Duodenal mucosa (tissue), 2 donors: ENCODE measurements around the gene ARPC1A.
"Not testable (repeated sequence)": the region's sequence is repeated elsewhere in the genome, so short reads cannot be mapped to it uniquely, and the experiment has no call there.

Experiments
- H3K27ac ChIP-seq: one replicate; pipeline ENCODE4 v1.7.0; 2013; ENCODE audit warnings: low read depth, low read length
- H3K27me3 ChIP-seq, 2 donors: one replicate each; pipeline ENCODE4 v1.7.0; 2013; ENCODE audit warnings: low read length in 2 of 2, control low read depth in 1 of 2; ENCODE audit not compliant: insufficient read depth in 2 of 2, control insufficient read depth in 1 of 2
- H3K36me3 ChIP-seq, 2 donors: one replicate each; pipeline ENCODE4 v1.7.0; 2013; ENCODE audit warnings: low read length in 2 of 2, control low read depth in 1 of 2; ENCODE audit not compliant: insufficient read depth in 2 of 2, control insufficient read depth in 1 of 2
- H3K4me1 ChIP-seq, 2 donors: one replicate each; pipeline ENCODE4 v1.7.0; 2013; ENCODE audit warnings: low read length in 2 of 2, control low read depth in 1 of 2; ENCODE audit not compliant: insufficient read depth in 2 of 2, control insufficient read depth in 1 of 2
- H3K4me3 ChIP-seq, 2 donors: one replicate each; pipeline ENCODE4 v1.7.0; 2013; ENCODE audit warnings: low read length in 2 of 2, low read depth in 1 of 2
- H3K9ac ChIP-seq, 2 donors: one replicate each; pipeline ENCODE4 v1.7.0; 2013; ENCODE audit warnings: low read length in 2 of 2, low read depth in 1 of 2
- H3K9me3 ChIP-seq, 2 donors: one replicate each; pipeline ENCODE4 v1.7.0; 2013; ENCODE audit warnings: low read length in 2 of 2, control low read depth in 1 of 2; ENCODE audit not compliant: control insufficient read depth in 1 of 2

ARPC1A gene

DNA sequence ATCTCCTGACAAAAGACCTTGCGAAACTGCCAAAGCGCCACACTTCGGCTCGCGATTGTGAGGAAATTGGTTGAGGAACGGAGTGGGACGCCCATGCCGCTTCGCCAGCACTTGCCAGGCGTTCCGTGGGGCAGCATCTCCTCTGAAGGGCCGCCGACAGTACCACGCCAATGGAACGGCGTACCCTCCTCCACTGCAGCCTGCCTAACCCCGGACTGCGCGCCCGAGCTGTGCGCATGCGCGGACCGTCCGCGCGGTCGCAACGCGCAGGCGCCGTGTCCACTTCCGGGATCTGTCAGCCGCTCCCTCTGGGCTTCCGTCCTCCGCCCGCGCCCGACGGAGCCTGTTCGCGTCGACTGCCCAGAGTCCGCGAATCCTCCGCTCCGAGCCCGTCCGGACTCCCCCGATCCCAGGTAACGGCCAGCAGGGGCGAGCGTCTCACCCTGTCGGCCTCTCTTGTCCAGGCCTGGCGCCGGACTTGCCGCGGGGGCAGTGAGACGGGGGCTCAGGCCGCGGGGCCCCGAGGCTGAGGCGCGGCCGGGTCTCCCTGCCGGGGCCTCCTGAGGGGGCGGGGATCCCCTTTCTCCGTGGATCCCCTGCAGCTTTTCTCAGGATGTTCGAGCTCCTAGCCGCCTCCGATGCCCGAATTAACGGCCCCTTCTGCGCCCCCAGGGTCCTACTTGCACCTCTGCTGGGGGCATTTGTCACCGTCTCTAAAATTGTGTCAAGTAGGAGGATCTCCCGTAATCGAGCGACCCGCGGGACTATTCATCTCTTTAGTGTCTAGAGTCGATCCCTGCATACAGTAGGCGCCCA is at the start of gene ARPC1A:
ARPC1A (plus strand) TSS at position 307 of the 816 bp plus-strand sequence. CDS start 7,456 bp downstream, outside the sequence.
- Histone ChIP-seq H3K4me1 (peaks cover 30 to 43% of the 10 kb centered on the region in 2 donors), H3K9ac (peak within 1 kb of the TSS; percentile 88 to 93), H3K27me3 (no peaks in the 10 kb centered on the region), H3K36me3 (no peaks in the 10 kb centered on the region), H3K9me3 (no peaks in the 10 kb centered on the region), H3K27ac (peak within 1 kb of the TSS; percentile 65), H3K4me3 (peak within 1 kb of the TSS; percentile 96 to 99)

DNA sequence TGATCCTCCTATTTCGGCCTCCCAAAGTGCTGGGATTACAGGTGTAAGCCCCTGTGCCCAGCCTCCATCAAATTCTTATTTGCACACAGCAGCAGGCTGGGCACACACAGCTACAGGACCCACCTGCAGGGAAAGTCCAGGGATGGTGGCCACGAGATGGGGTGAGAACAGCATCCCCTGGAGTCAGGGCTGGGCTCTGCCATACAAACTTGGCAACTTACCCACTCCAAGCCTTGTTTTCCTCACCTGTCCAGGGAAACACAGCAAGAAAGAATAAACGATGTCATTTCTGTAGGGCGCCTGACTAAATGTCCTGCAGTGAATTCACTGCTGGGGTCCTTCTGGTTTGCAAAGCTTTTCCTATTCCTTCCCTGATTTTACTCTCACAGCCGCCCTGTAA is 47.5 kb upstream of the ARPC1A start:
- no peaks in the 10 kb centered on the region for H3K27me3 ChIP-seq
- H3K4me3 ChIP-seq: no peak overlapping the region
- H3K36me3 ChIP-seq: no peaks in the 10 kb centered on the region
- H3K9ac ChIP-seq: no peak overlapping the region
- H3K9me3 ChIP-seq: no peaks in the 10 kb centered on the region
- no peak overlapping the region for H3K27ac ChIP-seq
- H3K4me1 ChIP-seq: peaks cover 3 to 7% of the 10 kb centered on the region in 2 donors

DNA sequence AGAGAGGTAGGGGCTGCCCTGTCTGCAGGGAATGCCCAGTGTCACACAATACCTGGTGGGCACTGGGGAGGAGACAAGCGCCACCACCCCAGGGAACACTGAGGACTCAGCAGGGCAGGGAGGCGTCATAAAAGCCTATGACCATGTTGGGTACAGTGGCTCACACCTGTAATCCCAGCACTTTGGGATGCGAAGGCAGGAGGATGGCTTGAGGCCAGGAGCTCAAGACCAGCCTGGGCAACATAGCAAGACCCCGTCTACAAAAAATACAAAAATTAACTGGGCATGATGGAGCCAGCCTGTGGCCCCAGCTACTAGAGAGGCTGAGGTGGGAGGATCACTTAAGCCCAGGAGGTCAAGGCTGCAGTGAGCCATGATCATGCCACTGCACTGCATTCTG is 41.5 kb upstream of the ARPC1A start:
- H3K27me3 ChIP-seq, H3K9ac ChIP-seq, H3K9me3 ChIP-seq, H3K27ac ChIP-seq, H3K36me3 ChIP-seq, H3K4me1 ChIP-seq, H3K4me3 ChIP-seq: not testable (repeated sequence)

DNA sequence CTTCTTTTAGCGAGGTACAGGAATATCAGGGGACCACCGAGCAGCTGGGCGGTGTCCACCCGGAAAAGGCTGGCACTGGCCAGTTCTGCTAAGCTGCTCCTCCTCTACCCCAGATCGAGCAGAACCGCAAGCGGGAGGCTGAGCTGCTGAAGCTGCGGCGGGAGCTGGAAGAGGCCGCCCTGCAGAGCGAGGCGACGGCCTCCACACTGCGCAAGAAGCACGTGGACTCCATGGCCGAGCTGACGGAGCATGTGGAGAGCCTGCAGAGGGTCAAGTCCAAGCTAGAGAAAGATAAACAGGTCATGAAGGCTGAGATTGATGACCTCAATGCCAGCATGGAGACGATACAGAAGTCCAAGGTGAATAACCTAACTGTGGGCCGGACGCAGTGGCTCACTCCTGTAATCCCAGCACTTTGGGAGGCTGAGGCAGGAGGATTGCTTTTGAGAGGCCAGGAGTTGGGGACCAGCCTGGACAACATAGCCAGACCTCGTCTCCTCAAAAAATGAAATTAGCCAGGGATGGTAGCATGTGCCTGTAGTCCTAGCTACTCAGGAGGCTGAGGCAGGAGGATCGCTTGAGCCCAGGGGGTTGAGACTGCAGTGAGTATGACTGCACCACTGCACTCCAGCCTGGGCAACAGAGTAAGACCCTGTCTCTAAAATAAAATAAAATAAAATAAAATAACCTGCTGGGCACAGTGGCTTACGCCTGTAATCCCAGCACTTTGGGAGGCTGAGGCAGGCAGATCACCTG is 37.7 kb upstream of the ARPC1A start:
- Histone ChIP-seq H3K4me1 (peaks cover 0 to 8% of the 10 kb centered on the region in 2 donors), H3K9ac (no peak overlapping the region), H3K27me3 (no peaks in the 10 kb centered on the region), H3K4me3 (no peak overlapping the region), H3K27ac (no peak overlapping the region), H3K36me3 (no peaks in the 10 kb centered on the region), H3K9me3 (no peaks in the 10 kb centered on the region)

DNA sequence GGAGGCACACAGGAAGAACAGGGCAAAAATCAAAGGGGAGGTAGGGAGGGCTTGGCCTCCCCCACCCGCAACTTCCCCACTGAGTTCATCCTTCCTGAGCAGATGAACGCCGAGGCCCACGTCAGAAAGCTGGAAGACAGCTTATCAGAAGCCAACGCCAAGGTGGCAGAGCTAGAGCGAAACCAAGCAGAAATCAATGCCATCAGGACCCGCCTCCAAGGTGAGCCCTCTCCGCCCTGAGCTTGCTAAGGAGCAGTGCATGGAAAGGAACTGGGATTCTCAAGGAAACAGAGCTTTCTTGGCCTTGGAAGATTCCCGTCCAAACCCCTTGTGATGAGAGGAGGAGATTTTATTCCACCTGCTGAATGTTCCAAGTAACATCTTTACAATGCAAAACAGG is 36.5 kb upstream of the ARPC1A start:
- H3K27me3 ChIP-seq: no peaks in the 10 kb centered on the region
- H3K9me3 ChIP-seq: no peaks in the 10 kb centered on the region
- H3K36me3 ChIP-seq: no peaks in the 10 kb centered on the region
- H3K27ac ChIP-seq: no peak overlapping the region
- H3K4me1 ChIP-seq: peaks cover 0 to 8% of the 10 kb centered on the region in 2 donors
- no peak overlapping the region for H3K9ac ChIP-seq
- no peak overlapping the region for H3K4me3 ChIP-seq

DNA sequence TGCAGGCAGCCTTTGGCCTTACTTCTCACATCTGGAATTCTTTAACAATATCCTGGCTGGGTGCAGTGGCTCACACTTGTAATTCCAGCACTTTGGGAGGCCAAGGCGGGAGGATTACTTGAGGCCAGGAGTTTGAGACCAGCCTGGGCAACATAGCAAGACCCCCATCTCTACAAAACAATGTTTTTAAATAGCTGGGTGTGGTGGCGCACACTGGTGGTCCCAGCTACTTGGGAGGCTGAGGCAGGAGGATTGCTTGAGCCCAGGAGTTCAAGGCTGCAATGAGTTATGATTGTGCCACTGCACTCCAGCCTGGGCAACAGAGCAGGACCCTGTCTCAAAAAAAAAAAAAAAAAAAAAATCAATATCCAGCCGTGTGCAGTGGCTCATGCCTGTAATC is 35.5 kb upstream of the ARPC1A start:
- H3K27ac ChIP-seq, H3K9me3 ChIP-seq, H3K4me1 ChIP-seq, H3K27me3 ChIP-seq, H3K9ac ChIP-seq, H3K36me3 ChIP-seq, H3K4me3 ChIP-seq: not testable (repeated sequence)

DNA sequence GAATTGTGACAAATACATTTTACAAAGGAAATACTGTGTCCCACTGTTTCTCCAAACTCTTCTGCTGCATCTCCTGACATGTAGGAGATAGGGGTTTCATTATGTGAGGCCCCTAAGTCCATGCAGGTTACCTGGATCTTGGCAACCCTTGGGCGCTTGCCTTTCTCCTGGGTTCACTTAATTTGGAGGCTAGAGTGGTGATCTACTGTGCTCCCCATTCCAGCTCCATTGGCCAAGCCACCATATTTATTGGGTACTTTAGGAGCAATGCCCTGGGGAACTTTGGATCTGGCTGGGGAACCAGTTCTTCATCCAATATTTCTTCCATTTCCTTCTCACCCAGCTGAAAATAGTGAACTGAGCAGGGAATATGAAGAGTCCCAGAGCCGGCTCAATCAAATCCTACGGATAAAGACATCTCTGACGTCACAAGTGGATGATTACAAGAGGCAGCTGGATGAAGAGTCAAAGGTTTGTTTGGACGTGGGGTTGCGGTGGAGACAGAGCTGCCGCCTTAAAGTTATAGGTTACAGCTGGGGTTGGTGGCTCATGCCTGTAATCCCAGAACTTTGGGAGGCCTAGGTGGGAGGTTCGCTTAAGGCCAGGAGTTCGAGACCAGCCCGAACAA is 34.6 kb upstream of the ARPC1A start:
- no peaks in the 10 kb centered on the region for H3K27me3 ChIP-seq
- no peaks in the 10 kb centered on the region for H3K36me3 ChIP-seq

DNA sequence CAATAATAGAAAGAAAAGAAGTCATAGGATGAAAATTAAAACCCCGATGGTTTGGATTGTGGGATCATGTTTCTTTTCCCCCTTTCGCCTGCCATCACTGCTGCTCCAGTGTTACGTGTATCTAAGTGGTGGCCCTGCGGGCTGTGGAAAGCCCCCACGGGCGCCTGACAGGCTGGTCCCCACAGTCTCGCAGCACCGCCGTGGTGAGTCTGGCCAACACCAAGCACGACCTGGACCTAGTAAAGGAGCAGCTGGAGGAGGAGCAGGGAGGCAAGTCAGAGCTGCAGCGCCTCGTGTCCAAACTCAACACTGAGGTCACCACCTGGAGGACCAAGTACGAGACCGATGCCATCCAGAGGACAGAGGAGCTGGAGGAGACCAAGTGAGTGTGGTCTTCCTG is 33.6 kb upstream of the ARPC1A start:
- Histone ChIP-seq H3K4me1 (peaks cover 0 to 8% of the 10 kb centered on the region in 2 donors), H3K9ac (no peak overlapping the region), H3K4me3 (no peak overlapping the region), H3K27ac (no peak overlapping the region), H3K9me3 (no peaks in the 10 kb centered on the region), H3K27me3 (no peaks in the 10 kb centered on the region), H3K36me3 (no peaks in the 10 kb centered on the region)

More for the DNA sequence above, 34.6 kb upstream of the ARPC1A start:
- no peak overlapping the region for H3K4me3 ChIP-seq
- no peaks in the 10 kb centered on the region for H3K9me3 ChIP-seq
- H3K9ac ChIP-seq: no peak overlapping the region
- H3K27ac ChIP-seq: no peak overlapping the region
- peaks cover 0 to 8% of the 10 kb centered on the region in 2 donors for H3K4me1 ChIP-seq

DNA sequence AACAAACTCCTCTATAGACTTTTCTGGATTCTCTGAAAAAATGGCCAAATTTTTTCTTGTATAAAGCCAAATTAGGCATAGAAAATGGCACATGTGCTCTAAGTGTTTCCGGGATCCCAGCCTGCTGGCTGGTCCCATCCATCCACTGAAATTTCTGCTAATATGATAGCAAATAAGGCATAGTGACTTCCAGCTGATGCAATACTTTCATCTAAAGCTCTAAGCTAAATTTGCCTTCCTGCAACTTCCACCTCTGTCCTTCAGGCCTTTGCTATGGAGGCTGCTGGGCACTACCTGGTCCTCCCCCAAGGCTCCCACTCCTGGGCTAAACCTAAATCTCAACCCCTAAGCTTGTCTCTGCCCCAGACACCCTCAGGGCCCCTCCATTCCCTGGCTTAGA is 32.5 kb upstream of the ARPC1A start:
- peaks cover 0 to 8% of the 10 kb centered on the region in 2 donors for H3K4me1 ChIP-seq
- no peaks in the 10 kb centered on the region for H3K27me3 ChIP-seq
- H3K27ac ChIP-seq: no peak overlapping the region
- H3K4me3 ChIP-seq: no peak overlapping the region
- H3K36me3 ChIP-seq: no peaks in the 10 kb centered on the region
- H3K9me3 ChIP-seq: no peaks in the 10 kb centered on the region
- H3K9ac ChIP-seq: no peak overlapping the region

DNA sequence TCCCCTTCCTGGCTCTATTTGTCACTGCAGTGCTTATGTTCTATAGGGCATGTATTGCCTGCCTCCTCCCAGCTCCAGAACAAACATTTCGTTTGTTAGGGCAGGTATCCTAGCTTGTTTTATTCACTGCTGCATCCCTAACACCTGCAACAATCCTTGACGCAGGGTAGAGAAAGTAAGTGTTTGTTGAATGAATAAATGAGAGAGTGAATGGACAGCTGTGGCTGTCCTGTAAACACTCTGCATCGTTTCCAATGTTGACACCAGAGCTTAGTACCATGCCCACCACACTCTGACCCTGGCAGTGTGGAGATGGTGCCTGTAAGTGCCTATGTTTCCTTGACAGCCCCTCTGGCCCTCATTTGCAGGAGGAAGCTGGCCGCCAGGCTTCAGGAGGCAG is 32.0 kb upstream of the ARPC1A start:
- Histone ChIP-seq H3K4me3 (no peak overlapping the region), H3K4me1 (peaks cover 0 to 8% of the 10 kb centered on the region in 2 donors), H3K9me3 (no peaks in the 10 kb centered on the region), H3K9ac (no peak overlapping the region), H3K36me3 (no peaks in the 10 kb centered on the region), H3K27me3 (no peaks in the 10 kb centered on the region), H3K27ac (no peak overlapping the region)
